Coronary artery (tissue), 2 donors: ENCODE results near the gene HERPUD2.
"Not testable (repeated sequence)": the region's sequence is repeated elsewhere in the genome, so short reads cannot be mapped to it uniquely, and the experiment has no call there.

ENCODE experiments used
- DNase-seq: peaks from one replicate; pipeline ENCODE4 v3.0.0-alpha.2; 2017; ENCODE audit warnings: low spot score
- H3K27ac ChIP-seq, 2 donors: fragments of 200-600 bp; sonication (generic); one replicate each; pipeline ENCODE4 v1.5.1; 2016 to 2019
- H3K4me3 ChIP-seq: fragments of 200-600 bp; sonication (generic); 2 replicates; pipeline ENCODE4 v1.5.1; 2016; ENCODE audit warnings: mild to moderate bottlenecking, moderate library complexity
- TF ChIP-seq, protein P1 (sequence below): fragments of 200-600 bp; sonication (generic); IDR thresholded peaks from one replicate; pipeline ENCODE4 v1.5.1; 2019; ENCODE audit warnings: antibody characterized with exemption

Gene HERPUD2

GRCh38 chr7:35685781-35686180, 9.2 kb downstream of the HERPUD2 start:
- DNase-seq = no peak
- no peak overlapping the region for H3K27ac ChIP-seq
- no peak overlapping the region for H3K4me3 ChIP-seq
- TF ChIP-seq, protein P1, sequence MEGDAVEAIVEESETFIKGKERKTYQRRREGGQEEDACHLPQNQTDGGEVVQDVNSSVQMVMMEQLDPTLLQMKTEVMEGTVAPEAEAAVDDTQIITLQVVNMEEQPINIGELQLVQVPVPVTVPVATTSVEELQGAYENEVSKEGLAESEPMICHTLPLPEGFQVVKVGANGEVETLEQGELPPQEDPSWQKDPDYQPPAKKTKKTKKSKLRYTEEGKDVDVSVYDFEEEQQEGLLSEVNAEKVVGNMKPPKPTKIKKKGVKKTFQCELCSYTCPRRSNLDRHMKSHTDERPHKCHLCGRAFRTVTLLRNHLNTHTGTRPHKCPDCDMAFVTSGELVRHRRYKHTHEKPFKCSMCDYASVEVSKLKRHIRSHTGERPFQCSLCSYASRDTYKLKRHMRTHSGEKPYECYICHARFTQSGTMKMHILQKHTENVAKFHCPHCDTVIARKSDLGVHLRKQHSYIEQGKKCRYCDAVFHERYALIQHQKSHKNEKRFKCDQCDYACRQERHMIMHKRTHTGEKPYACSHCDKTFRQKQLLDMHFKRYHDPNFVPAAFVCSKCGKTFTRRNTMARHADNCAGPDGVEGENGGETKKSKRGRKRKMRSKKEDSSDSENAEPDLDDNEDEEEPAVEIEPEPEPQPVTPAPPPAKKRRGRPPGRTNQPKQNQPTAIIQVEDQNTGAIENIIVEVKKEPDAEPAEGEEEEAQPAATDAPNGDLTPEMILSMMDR = no peak

GRCh38 chr7:35681231-35682029, 13.5 kb downstream of the HERPUD2 start:
- DNase-seq = no peak
- no peak overlapping the region for H3K4me3 ChIP-seq
- no peak overlapping the region for H3K27ac ChIP-seq
- TF ChIP-seq, protein P1 = no peak

DNA sequence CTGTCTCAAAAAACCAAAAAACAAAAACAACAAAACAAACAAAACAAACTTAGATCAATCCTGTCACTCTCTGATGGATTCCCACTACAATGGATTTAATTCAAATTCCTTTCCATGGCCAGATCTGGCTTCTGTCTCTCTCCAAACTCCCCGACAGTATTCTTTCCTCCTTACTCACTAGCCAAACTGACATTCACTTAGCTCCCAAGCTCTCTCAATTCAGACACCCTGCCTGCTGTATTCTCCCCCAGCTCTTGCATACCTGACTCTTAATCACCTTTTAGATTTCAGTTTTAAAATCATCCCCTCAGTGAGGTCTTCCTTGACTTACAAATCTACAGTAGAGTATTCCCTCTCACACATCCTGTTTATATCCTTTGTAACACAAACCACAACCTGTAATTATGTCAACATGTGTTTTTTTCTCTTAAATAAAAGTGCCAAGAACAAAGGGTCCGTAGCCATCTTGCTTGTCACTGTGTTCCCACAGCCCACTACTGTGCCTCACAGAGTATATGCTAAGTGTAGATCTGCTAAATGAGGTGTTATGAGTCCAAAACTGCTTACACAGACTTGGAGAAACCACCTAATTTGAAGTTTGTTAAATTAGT, 14.4 kb downstream of the HERPUD2 start:
- Histone ChIP-seq H3K27ac (no peak overlapping the region), H3K4me3 (no peak overlapping the region)
- DNase-seq = no peak
- TF ChIP-seq, protein P1 = no peak

- DNase-seq = no peak
- H3K4me3 ChIP-seq = no peak overlapping the region
- H3K27ac ChIP-seq = no peak overlapping the region
- TF ChIP-seq, protein P1 = no peak
Measured at GRCh38 chr7:35677582-35678356, 17.2 kb downstream of the HERPUD2 start.

DNA sequence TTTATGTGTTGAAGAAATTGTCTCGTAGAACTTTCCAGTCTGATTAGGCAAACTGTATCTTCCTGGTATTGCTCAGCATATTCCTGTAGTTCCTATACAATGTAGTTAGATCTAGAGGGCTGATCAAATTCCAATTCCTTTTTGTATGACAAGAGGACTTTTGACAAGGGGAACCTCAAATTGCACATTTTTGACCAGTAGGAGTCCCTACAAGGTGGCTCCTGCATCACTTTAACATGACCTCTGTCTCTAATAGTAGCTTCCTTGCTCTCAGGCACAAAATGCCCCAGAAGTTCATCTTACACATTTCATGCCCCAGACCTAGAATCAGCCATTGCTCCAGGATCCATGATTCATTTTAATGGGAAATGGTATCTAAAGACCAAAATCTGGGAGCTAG, 18.7 kb downstream of the HERPUD2 start:
- DNase-seq = no peak
- no peak overlapping the region for H3K27ac ChIP-seq
- TF ChIP-seq, protein P1 = no peak
- no peak overlapping the region for H3K4me3 ChIP-seq

GRCh38 chr7:35670856-35671569, 23.9 kb downstream of the HERPUD2 start:
- TF ChIP-seq, protein P1 = no peak

DNA sequence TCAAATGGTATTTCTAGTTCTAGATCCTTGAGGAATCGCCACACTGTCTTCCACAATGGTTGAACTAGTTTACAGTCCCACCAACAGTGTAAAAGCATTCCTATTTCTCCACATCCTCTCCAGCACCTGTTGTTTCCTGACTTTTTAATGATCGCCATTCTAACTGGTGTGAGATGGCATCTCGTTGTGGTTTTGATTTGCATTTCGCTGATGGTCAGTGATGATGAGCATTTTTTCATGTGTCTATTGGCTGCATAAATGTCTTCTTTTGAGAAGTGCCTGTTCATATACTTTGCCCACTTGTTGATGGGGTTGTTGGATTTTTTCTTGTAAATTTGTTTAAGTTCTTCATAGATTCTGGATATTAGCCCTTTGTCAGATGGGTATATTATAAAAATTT, 34.5 kb downstream of the HERPUD2 start:
- not testable (repeated sequence) for DNase-seq, H3K27ac ChIP-seq, H3K4me3 ChIP-seq

More at GRCh38 chr7:35670856-35671569, 23.9 kb downstream of the HERPUD2 start:
- H3K4me3 ChIP-seq = no peak overlapping the region
- H3K27ac ChIP-seq = no peak overlapping the region
- DNase-seq = no peak
